GM12872 (cell line): ENCODE measurements around the gene WDR53.

Experiments used
- CTCF ChIP-seq: IDR thresholded peaks from 3 replicates; pipeline ENCODE4 v1.5.1; 2011; ENCODE audit warnings: low read depth, mild to moderate bottlenecking, low read length, moderate library complexity; ENCODE audit not compliant: insufficient read depth

Gene WDR53

GRCh38 chr3:196506687-196507086 lies 61.7 kb downstream of the WDR53 start:
- no peak for TF ChIP-seq CTCF

GRCh38 chr3:196504556-196504955 lies 63.8 kb downstream of the WDR53 start:
- TF ChIP-seq CTCF: no peak
